ENCODE data around the gene PIAS2.

DNA sequence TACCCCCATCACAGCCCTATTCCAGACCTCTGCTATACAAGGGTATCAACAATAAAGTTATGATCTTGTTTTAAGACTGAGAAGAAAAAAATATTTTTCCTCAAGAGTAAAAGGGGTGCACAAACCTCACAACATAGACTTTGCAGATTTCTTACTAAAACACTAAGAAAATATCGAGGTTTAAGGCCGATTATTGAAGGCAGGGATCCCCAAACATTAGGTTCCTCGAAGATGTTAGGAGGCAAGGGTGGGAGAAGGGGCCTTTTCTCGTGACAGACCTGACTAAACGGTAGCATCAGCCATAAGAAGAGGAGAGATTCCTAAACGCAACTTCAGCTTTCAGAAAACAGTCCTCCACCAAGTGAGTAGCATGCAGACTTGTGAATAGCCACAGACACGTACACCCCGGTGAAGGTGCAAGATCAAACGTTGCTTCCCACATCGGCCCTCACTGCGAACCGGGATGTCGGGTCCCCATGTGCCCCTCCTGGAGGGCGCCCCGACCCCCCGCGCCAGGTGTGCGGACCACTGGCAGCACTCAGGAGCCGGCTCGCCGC, 678 bp downstream of the PIAS2 start:
- TF ChIP-seq, protein P1, sequence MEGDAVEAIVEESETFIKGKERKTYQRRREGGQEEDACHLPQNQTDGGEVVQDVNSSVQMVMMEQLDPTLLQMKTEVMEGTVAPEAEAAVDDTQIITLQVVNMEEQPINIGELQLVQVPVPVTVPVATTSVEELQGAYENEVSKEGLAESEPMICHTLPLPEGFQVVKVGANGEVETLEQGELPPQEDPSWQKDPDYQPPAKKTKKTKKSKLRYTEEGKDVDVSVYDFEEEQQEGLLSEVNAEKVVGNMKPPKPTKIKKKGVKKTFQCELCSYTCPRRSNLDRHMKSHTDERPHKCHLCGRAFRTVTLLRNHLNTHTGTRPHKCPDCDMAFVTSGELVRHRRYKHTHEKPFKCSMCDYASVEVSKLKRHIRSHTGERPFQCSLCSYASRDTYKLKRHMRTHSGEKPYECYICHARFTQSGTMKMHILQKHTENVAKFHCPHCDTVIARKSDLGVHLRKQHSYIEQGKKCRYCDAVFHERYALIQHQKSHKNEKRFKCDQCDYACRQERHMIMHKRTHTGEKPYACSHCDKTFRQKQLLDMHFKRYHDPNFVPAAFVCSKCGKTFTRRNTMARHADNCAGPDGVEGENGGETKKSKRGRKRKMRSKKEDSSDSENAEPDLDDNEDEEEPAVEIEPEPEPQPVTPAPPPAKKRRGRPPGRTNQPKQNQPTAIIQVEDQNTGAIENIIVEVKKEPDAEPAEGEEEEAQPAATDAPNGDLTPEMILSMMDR (IDR thresholded peaks at IDR 0.05) = no peak
- no peak for TF ChIP-seq POLR2A (IDR thresholded peaks at IDR 0.05)
